Small intestine (tissue), 4 donors: ENCODE data around the gene NUDT1. TPM values are rescaled to one million over a fixed set of nuclear protein-coding genes. Genes with fewer than 3 reads are reported as not detected.

Experiments used
- polyA plus RNA-seq, 4 donors: library from polyadenylated mRNA; stranded (reverse) in 3 of 4; unstranded in 1 of 4; fragments of 200-250 nt in 3 of 4; fragments of 120-200 nt in 1 of 4; gene quantifications; one replicate each; pipeline versions ENCODE4 v1.2.1 to v1.2.3, GENCODE V29; 2013
- donor health status: healthy with polysubstance abuse.
- donor health status: Bipolar disorder and iron deficiency.
- donor health status: healthy.

The NUDT1 gene
- polyA plus RNA-seq, 4 donors, result 22.1 to 39.6 (median 22.4) TPM

Other genes starting within 250 kb of the NUDT1 start
- gene MAD1L1, start 9.3 kb upstream of the NUDT1 start, polyA plus RNA-seq, result 10 to 100 TPM; 12.3 to 21.7 (median 18.1) TPM
- 10 to 100 TPM; 13.5 to 27.8 (median 20.4) TPM for gene MRM2, start within 50 bp of the NUDT1 start, polyA plus RNA-seq
- 10 to 100 TPM; 17.5 to 39.7 (median 19.2) TPM for gene SNX8, start 72.2 kb downstream of the NUDT1 start, polyA plus RNA-seq
- gene EIF3B, start 112.6 kb downstream of the NUDT1 start, polyA plus RNA-seq, result 100 to 1,000 TPM in 1 of 4 donors, 10 to 100 TPM in 3; 53.9 to 114 (median 80.7) TPM
- 10 to 100 TPM in 2 of 4 donors, 1 to 10 TPM in 2; 1.8 to 10.9 (median 6.8) TPM for gene CHST12, start 161.4 kb downstream of the NUDT1 start, polyA plus RNA-seq
- gene GRIFIN, start 234.2 kb downstream of the NUDT1 start, polyA plus RNA-seq, result not detected